ENCODE data around the gene NSFL1C.

DNA sequence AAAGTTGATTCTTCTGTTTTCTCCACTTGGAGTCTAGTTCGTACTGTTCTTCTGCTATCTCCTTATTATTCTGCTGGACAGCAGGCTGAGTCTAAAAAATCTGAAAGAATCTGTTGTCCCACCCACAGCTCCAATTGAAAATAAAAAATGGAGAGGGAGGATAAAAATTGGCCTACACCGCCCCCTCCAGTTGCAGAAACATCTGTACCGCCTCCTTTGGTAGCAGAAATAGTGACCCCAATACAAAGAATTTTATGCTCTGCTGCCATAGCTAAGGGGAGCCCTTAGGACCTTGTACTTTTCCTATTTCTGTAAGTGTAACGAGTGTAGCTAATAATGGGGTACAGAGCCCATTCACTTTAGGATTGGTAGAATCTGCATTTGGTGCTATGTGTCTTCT, 68.9 kb downstream of the NSFL1C start:
- TF ChIP-seq POLR2A (IDR thresholded peaks at IDR 0.05; ENCODE audit: low read depth, low read length) (no peak), TAF1 (IDR thresholded peaks at IDR 0.05; ENCODE audit: borderline replicate concordance, low read depth, low read length) (no peak)

Data from GM12892 (cell line).